SIG-M5 treated with dmso at 0.1 percent for 504 hours (cell line): ENCODE data around the gene CAPN12.

Experiments
- DNase-seq: peaks from one replicate; lab custom pipeline; 2025; ENCODE audit not compliant: unreplicated experiment; lab: John Stamatoyannopoulos, UW

The CAPN12 gene

DNA sequence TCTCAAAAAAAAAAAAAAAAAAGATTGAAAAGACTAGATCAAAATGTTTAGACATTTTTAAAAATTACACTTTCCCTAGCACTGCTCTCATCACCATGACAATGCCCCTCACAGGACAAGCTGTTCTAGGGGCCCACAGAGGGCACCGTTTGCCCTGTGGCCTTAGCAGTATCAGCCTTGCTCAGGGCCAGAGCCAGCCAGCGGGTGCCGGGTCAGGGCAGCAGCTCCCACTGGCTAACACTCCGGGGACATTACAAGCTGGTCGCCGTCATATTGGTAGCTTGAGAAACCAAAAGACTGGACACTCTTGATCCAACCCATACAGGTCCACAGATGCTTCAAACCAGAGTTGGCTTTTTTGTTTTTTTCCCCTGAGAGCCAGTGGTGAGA lies 18.0 kb downstream of the CAPN12 start:
- no peak for DNase-seq

DNA sequence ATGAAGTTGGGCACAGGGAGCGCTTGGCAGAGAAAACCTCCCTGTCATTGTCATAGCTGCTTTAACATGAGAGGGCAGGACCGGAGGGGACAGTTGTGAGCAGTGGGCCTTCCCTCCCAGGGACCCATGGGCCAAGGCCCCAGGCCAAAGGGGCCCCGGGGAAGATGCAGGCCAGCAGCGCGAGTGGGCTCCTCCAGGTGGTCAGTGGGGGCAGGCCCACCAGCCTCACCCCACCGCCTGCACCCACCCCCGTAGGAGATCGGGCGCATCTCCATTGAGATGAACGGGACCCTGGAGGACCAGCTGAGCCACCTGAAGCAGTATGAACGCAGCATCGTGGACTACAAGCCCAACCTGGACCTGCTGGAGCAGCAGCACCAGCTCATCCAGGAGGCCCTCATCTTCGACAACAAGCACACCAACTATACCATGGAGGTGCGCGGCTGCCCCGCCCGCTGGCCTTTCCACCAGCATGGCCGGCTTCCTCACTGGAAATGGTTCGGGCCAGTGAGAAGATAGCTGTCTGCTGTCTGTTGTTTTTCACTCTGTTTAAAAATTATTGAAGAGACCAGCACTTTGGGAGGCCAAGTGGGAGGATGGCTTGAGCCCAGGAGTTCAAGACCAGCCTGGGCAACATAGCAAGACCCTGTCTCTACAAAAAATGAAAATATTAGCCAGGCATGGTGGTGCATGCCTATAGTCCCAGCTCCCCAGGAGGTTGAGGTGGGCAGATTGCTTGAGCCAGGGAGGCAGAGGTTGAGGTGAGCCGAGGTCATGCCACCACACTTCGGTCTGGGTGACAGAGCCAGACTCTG lies 18.6 kb downstream of the CAPN12 start:
- no peak for DNase-seq

DNA sequence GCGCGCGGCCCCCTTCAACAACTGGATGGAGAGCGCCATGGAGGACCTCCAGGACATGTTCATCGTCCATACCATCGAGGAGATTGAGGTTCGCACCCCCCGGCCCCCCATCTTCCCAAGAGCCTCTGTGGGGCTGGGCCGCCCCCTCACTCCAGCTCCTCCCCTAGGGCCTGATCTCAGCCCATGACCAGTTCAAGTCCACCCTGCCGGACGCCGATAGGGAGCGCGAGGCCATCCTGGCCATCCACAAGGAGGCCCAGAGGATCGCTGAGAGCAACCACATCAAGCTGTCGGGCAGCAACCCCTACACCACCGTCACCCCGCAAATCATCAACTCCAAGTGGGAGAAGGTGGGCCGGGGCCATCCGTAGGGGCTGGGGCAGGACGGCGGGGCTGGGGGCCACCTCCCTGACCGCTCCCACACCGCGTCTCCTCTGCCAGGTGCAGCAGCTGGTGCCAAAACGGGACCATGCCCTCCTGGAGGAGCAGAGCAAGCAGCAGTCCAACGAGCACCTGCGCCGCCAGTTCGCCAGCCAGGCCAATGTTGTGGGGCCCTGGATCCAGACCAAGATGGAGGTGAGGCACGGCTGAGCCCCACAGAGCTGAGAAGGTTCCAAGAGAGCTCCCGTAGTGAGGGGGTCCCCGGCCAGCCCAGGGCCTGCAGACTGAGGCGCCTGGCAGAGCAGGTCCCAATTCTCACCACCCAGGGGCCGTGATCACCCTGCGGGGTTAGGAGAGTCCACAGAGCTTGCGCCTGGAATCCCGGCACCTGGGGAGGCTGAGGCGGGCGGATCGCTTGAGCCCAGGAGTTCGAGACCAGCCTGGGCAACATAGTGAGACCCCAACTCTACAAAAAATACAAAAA lies 20.1 kb downstream of the CAPN12 start:
- no peak for DNase-seq

DNA sequence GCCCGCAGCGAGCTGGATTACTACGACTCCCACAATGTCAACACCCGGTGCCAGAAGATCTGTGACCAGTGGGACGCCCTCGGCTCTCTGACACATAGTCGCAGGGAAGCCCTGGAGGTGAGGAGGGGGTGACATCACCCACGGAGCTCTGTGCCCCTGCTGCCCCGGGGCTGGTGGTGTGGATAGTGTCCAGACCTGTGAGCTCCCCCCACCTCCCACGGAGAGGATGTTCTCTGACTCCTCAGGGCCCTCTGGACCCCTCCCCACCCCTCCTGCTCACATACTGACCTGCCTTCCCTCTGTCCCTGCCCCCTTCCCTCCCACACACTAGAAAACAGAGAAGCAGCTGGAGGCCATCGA lies 20.7 kb downstream of the CAPN12 start:
- no peak for DNase-seq

DNA sequence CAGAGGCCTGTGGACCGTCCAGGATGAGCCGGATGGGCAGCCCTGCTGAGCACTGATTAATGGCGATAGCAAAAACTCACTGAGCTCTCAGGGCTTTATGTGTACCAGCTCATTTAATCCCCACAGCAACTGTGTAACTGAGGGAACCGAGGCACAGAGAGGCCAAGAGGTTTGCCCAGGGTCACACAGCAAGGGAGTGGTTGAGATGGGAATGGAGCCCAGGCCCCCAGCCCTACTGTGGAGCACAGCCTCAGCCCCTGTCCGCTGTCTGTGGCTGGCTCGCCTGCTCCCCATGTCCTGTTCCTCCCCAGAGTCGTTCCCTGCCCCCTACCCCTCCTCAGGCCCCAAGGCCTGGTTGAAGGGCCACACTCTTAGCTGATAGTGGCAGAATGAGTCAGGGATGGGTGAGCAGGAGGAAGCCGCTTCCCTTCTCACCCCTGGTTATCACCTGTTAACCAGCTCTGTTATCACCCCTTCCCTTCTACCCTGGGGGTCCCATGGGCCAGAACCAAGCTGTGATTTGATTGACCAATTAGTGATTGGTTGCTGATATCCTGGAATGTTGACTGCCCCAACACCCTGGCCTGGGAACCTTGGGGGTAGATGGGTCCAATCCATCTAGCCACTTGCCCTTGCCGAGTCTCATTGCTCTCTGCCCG lies 21.2 kb downstream of the CAPN12 start:
- no peak for DNase-seq

DNA sequence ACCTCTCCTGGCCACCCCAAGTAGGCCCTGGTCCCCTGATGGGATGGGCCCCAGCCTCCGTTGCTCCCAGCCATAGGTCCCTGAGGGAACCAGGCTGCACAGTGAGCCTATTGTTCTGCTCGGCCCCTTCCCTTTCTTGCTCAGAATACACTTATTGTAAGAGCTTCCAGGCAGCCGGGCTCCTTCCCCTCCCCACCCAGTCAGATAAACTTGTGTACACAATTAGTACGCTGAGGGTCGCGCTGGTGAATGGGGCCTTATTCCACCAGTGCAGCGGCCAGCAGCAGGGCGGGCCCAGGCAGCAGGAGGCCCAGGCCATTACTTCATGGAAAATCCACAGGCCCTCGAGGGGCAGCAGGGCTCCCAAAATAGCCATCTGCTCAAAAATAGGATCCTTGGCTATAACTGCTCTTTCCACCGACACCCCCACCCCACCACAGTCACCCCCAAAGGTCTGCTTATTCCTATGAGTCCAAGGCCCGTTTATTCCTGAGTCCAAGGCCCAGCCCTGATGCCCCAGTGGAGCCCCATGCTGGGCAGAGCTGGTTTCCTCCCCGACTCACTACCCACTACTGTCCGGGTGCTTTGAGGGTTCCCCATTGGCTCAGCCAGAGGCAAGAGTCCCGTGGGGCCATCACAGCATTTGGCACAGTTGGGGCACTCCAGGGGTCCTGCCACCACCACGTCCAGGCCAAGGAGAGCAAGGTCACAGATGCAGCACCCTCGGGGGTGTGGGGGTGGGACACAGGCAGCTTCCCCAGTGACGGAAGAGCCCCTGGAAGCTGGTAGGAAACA lies 22.1 kb downstream of the CAPN12 start:
- DNase-seq = no peak

DNA sequence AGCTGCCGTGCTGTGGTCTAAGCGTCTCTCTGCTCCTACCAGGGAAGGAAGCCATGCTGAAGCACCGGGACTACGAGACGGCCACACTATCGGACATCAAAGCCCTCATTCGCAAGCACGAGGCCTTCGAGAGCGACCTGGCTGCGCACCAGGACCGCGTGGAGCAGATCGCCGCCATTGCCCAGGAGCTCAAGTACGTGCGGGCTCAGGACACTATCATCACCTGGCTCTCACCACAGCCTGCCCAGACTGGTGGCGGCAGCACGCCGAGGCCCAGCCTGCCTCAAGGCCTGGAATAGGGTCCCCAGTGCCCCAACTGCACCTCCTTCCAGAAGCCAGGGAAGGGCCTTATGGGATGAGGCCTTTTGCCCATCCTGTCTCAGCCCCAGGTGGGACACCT lies 22.8 kb downstream of the CAPN12 start:
- no peak for DNase-seq

DNA sequence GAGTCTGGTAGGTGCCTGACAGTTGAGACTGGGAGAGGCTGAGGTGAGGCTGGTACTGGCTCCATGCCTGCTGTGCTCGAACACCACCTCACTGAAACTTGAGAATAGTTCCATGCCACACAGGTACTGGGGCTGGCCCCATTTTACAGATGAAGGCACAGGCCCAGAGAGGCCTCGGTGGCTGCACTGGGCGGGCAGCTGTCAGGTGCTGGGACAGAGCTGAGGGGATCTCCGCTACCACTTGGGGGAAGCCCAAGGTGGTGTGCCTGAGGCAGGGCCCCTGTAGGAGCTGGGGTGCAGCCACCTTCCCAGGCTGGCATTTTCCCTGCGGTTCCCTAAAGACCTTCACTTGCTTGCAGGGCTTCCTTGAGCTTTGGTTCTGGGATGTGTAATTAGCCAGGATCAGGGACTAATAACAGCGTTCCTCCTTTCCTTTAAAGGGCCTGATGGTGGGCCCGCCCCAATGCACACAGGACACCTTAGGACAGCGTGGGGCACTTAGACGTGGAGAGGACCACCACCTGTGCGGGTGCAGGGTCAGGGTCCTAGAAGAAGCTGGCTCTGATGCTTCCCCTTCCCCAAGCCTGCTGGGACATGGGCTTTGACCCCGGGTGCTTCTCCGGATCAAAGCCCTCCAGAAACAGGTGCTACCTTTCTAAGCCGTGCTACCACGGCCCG lies 23.6 kb downstream of the CAPN12 start:
- DNase-seq = no peak

DNA sequence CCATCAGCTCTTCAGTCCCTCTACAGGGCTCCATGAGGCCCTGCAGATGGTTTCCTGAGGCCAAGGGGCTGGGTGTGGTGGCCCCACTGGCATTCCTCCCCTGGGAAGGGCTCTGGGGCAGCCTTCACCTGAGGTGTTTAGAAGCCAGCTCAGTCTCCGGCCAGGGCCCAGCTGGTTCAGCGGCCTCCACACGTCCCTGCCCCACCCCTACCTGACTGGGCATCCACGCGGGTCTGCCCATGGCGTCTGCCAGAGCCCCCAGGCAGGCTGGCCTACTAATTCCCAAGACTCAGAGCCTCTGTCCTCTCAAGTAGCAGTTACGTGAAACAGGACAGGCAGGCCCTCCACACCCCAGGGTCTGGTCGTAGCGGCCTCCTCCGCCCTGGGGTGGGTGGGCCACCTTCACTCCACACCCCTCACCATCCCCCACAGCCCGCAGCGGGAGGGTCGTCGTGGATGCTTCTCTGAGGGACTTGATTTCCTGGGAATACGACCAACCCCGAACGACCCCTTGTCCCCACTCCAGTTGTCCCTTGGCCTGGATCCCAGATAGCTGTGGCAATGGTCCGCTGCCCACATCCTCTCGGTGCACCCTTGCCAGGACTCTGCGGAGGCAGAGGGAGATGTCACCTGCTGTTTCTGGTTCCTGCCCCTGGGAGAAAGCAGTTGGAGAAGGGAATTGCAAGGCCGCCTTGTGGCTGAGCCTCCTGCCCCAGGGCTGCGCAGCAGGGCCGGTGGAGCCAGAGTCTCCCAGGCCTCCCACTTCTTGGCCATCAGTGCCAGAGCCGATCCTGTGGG lies 24.3 kb downstream of the CAPN12 start:
- DNase-seq = no peak

DNA sequence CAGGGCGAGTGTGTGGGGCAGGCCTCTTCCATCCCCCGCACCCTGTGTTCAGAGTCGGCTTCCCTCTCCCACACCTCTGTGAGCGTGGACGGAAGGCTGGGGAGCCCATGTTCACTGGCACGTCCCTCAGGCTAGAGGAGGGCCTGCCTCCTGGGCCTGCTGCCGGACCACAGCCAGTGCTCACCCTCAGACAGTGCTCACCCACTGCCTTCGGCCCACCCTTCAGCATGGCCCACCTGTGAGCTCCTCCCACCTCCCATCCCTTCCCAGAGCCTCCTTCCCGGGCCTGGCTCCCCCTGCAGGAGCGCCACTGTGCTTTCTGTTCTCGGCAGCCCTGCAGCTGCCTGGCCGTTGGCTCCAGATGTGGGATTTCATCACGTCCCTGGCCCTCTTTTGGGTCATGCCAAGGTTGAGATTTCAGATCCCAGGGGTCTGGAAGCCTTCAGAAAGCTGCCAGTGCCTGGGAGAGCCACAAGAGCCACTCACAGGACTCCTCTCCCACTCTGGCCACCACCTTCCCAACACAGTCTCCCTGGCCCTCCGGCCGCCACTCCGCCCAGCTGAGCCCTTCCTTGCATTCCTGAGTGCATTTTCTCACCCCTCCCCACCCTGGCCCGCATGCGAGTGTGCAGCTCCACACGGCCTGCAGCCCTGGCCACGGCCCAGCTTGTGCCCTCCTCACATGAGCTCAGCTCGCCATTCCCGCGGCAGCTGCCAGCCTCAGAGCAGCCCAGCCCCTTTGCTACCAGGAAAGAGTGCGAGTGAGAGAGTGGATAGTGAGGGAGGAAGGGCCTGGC lies 25.3 kb downstream of the CAPN12 start:
- DNase-seq = no peak

DNA sequence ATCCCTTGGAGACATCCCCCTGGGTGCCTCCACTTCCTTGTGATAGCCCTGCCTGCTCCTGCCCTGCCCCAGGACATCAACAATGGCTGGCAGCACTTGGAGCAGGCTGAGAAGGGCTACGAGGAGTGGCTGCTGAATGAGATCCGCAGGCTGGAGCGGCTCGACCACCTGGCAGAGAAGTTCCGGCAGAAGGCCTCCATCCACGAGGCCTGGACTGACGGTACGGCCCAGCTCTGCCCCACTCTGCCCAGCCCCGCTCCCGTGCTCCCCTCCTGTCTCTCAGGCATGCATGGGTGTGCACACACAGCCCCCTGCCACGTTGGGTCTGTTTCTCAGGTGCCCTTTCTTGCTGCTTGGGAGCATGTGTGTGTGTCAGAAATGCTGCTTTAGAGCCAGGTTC lies 26.4 kb downstream of the CAPN12 start:
- no peak for DNase-seq

DNA sequence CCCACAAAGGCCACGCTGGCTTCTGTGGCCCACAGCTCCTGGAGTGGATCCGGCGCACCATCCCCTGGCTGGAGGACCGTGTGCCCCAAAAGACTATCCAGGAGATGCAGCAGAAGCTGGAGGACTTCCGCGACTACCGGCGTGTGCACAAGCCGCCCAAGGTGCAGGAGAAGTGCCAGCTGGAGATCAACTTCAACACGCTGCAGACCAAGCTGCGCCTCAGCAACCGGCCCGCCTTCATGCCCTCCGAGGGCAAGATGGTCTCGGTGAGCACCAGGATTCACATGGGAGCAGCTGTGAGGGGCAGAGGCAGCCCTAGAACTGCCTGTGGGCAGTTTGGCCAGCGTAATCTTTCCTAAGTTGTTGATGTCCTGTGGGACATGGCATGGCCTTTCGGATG lies 27.2 kb downstream of the CAPN12 start:
- DNase-seq = no peak

DNA sequence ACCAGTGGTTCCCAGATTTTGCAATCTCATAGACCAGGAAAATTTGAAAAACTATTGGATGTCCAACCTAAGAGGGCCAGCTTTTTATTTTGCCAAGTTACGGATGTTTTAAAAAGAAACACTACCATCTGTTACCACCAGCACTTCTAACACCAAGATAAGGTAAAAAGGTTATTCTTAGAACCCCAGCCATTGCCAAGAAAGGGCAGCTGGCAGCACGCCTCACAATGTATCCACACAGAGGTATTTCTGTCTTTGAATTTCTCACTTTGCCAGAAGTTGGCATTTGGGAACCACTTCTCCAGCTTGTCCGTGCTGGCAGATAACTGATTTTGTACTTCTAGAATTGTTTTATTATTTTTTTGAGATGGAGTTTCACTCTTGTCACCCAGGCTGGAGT lies 28.7 kb downstream of the CAPN12 start:
- no peak for DNase-seq

DNA sequence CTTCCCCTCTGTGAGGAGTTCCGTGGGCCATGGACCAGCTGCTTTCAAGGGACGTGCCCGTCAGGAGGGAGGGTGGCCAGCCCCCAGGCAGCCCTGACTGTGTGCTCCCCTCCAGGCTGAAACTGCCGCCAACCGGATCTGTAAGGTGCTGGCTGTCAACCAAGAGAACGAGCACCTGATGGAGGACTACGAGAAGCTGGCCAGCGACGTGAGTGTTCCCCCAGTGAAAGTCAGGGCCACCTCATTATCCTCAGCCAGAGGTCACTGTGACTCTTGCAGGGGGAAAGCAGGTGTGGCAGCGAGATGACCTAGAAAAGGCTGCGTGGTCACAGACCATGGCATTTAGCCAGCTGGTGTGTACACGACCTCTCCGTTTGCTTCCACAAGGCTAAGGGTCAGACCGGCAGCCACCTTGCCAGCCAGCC lies 29.9 kb downstream of the CAPN12 start:
- DNase-seq = no peak

DNA sequence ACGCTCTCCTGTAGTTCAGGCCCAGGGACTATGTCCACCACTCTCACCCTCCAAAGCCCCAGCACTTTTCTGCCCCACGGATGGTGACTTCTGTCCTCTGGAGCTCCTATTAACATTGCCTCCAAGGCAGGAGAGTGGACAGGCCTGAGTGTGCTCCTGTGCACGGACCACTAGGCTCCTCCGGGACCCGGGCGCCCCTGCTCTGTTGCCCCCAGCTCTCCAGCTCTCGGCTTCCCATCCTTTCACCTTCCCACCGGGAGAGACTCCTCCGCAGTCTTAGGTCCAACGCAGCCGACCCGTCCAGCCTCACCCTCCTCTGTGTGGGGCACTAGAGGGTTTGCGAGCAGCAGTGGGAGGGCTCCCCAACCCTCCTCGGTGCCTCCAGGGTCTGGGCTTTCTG lies 30.4 kb downstream of the CAPN12 start:
- DNase-seq = no peak

DNA sequence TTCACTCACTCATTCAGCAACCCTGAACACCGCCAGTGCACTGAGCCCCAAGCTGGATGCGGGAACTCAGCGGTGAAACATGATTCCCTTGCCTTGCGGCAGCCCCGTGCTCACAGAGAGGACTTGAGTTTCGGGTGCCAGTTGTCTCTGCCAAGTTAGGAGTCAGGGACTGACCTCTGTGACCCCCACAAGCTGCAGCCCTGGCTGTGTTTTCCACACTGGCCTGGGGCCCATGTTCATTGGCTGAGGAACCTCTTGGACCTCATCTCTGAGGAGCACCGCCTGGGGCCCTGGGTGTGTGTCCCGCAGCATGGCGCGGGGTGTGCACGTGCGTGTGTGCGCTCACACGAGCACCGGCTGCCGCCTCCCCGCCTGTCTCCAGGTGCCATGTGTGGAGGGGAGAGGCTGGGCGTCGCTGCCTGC lies 31.0 kb downstream of the CAPN12 start:
- DNase-seq = no peak

DNA sequence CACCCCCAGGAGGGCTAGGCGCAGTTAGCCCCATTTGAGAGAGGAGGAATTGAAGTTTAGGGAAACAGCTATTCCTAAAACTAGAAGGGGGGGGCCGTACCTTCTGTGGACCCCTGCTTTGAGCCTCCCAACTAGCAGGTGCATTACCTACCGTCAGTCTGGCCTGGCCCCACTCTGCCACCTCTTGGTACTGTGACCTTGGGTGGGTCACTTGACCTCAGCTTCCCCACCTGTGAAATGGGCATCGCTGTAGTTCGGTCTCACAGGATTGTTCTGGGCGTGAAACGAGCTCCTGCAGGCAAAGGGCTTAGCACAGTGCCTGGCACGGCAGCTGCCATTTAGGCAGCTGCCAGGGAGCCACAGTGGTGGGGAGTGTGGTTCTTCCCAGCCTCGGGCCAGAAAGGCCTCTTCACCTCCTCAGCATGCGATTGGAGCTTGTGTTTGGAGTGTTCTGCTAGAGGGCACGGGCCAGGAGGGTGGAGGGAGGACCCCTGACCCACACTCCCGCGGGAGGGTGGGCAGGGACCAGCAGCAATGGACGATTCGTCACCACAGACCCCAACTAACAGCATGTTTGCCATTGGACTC lies 32.0 kb downstream of the CAPN12 start:
- no peak for DNase-seq

DNA sequence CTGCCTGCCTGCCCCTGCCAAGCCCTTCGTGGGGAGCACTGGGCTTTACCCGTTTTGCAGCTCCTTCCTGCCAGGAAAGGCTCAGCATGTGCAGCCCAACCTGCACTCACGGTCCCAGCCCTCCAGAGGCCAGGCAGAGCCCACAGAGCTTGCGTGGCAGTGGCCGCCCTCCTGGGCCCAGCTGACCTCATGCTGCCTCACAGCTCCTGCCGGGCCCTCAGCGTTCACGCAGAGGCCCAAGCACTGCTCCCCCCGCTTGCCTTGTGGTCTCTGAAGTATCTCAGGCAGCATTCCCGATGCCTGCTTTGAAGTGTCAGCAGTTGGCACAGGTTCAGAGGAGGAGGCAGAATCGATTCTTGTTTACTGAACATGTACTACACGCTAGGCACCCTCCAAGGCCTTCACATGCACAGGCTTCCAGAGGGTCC lies 32.5 kb downstream of the CAPN12 start:
- no peak for DNase-seq
